Heart left ventricle (tissue), 13 donors: Measurements from ENCODE around the gene CBX4.

Source experiments
- POLR2A ChIP-seq, 2 donors: fragments of 450-650 bp; IDR thresholded peaks; one replicate each; pipeline ENCODE4 v1.6.1; 2017; ENCODE audit warnings: antibody characterized with exemption in 2 of 2, mild to moderate bottlenecking in 2 of 2, moderate library complexity in 2 of 2
- TF ChIP-seq, protein P1 (sequence below), 12 donors: fragments of 200-600 bp; sonication (generic) in 4 of 12; IDR thresholded peaks; one replicate each; pipeline versions ENCODE4 v1.5.0 to v1.8.0; 2018 to 2022; ENCODE audit warnings: antibody characterized with exemption in 12 of 12, mild to moderate bottlenecking in 5 of 12
- donor health status: ischemic (EF 13 %, LVEDD 7.1; RV severe dilation, severe dysfunction).
- donor health status: DM: no; HTN: yes; CAD: no.
- donor health status: DM: no; HTN: no; CAD: no.
- donor health status: ischemic (EF 25% LVEDD 6.9; RV normal size, moderate dysfunction).
- donor health status: ischemic (EF 25% LVEDD 5.7; RV mildly dilated, moderate dysfunction).
- donor health status: ischemic (EF 35%, LVEDD 5.7; RV mildly dilated, moderate dysfunction).
- donor health status: nonischemic (EF 11% LVEDD 7.7; RV severe dilation, severe dysfunction).
- donor health status: DM: yes; HTN: yes; CAD: no.
- donor health status: PGD.
- donor health status: ischemic (EF 29% LVEDD 5.4; RV normal size, mild dysfunction).
- donor health status: nonischemic (EF 23%, LVEDD 6.1; RV moderate dilation, normal function).

DNA sequence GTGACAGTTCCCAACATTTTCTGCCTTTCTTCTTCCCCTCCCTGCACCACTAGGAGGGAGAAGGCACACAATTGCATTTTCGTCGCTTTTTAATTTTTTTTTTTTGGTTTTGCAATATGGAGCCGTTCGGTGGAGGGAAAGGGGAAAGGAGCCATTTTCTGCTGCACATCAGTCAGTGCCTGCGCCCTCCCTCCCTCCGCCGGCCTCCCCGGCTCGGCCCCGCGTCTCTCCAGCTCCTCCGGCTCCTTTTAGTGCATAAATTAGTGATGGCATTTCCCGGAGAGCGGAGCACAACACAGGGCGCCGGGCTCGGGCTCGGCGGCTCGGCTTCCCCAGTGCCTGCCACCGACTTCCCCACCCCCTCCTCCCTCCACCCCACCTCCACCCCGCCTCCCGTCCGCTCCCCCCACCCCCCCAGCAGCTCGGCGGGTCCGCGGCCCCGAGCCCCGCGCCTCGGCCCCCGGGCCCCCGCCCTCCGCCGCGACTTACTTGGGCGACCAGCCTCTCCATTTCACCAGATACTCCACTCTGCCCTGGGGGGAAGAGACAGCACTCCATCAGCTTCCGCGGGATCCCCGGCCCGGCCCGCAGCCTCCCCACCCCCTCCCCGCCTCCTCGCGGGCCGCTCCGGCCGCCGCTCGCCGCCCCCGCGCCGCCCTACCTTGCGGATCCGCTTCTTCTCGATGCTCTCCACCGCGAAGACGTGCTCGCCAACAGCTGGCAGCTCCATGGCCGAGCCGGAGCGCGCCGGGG, 542 bp downstream of the CBX4 start:
- no peak for TF ChIP-seq POLR2A (IDR thresholded peaks at IDR 0.05)
- TF ChIP-seq, protein P1, sequence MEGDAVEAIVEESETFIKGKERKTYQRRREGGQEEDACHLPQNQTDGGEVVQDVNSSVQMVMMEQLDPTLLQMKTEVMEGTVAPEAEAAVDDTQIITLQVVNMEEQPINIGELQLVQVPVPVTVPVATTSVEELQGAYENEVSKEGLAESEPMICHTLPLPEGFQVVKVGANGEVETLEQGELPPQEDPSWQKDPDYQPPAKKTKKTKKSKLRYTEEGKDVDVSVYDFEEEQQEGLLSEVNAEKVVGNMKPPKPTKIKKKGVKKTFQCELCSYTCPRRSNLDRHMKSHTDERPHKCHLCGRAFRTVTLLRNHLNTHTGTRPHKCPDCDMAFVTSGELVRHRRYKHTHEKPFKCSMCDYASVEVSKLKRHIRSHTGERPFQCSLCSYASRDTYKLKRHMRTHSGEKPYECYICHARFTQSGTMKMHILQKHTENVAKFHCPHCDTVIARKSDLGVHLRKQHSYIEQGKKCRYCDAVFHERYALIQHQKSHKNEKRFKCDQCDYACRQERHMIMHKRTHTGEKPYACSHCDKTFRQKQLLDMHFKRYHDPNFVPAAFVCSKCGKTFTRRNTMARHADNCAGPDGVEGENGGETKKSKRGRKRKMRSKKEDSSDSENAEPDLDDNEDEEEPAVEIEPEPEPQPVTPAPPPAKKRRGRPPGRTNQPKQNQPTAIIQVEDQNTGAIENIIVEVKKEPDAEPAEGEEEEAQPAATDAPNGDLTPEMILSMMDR (IDR thresholded peaks at IDR 0.05) = peak in 1 of 12 donors; percentile 12
